Keratinocyte (primary cell): Measurements from ENCODE around the gene TMEM208. TPM values are rescaled to one million over a fixed set of nuclear protein-coding genes. Genes with fewer than 3 reads are reported as not detected.

Experiments
- DNase-seq: peaks from one replicate; pipeline ENCODE4 v3.0.0-alpha.2; 2011; ENCODE audit warnings: low read depth, missing footprints, low spot score
- FAIRE-seq: peaks from 2 replicates; lab custom pipeline; 2011; peaks lifted over from hg19 to GRCh38; lab: Jason Lieb, UNC
- H2AFZ ChIP-seq: 2 replicates; pipeline ENCODE4 v1.6.0; 2012; ENCODE audit warnings: low read length, control low read depth, inconsistent platforms; ENCODE audit not compliant: control insufficient read depth
- H3K27ac ChIP-seq: 2 replicates; pipeline ENCODE4 v1.5.1; 2011; ENCODE audit warnings: low read length; ENCODE audit not compliant: control insufficient read depth, insufficient read depth
- H3K27me3 ChIP-seq: 3 replicates; pipeline ENCODE4 v1.6.0; 2011; ENCODE audit warnings: low read length; ENCODE audit not compliant: control insufficient read depth, insufficient read depth; ENCODE audit errors: extremely low read depth
- H3K36me3 ChIP-seq, 2 experiments: 2 replicates in 1 of 2; 3 replicates in 1 of 2; pipeline ENCODE4 v1.5.1; 2011; ENCODE audit warnings: low read length in 2 of 2, mild to moderate bottlenecking in 1 of 2; ENCODE audit not compliant: control insufficient read depth in 2 of 2, insufficient read depth in 2 of 2; ENCODE audit errors: extremely low read depth in 1 of 2
- H3K4me1 ChIP-seq: 3 replicates; pipeline ENCODE4 v1.5.1; 2011; ENCODE audit warnings: low read length; ENCODE audit not compliant: control insufficient read depth, insufficient read depth; ENCODE audit errors: extremely low read depth
- H3K4me2 ChIP-seq: 3 replicates; pipeline ENCODE4 v1.6.0; 2011; ENCODE audit warnings: low read depth, low read length; ENCODE audit not compliant: control insufficient read depth, insufficient read depth; ENCODE audit errors: extremely low read depth
- H3K4me3 ChIP-seq, 3 experiments: fragments of 200-600 bp in 1 of 3; sonication (generic) in 1 of 3; 2 replicates in 2 of 3; 3 replicates in 1 of 3; pipeline ENCODE4 v1.5.1; 2011 to 2016; ENCODE audit warnings: low read length in 3 of 3, mild to moderate bottlenecking in 3 of 3, control low read depth in 2 of 3, inconsistent platforms in 1 of 3, low read depth in 1 of 3, mixed read lengths in 1 of 3, mixed run types in 1 of 3, moderate library complexity in 1 of 3; ENCODE audit not compliant: control insufficient read depth in 2 of 3, insufficient read depth in 2 of 3; ENCODE audit errors: extremely low read depth in 1 of 3
- H3K79me2 ChIP-seq: 2 replicates; pipeline ENCODE4 v1.6.0; 2012; ENCODE audit warnings: low read length; ENCODE audit not compliant: control insufficient read depth, insufficient read depth
- H3K9ac ChIP-seq: 3 replicates; pipeline ENCODE4 v1.6.0; 2011; ENCODE audit warnings: low read length; ENCODE audit not compliant: control insufficient read depth, insufficient read depth; ENCODE audit errors: extremely low read depth
- H3K9me1 ChIP-seq: 3 replicates; pipeline ENCODE4 v1.6.0; 2011; ENCODE audit warnings: low read length; ENCODE audit not compliant: control insufficient read depth, insufficient read depth; ENCODE audit errors: extremely low read depth
- H3K9me3 ChIP-seq: 2 replicates; pipeline ENCODE4 v1.5.1; 2012; ENCODE audit warnings: low read depth, low read length; ENCODE audit not compliant: control insufficient read depth
- H4K20me1 ChIP-seq: 3 replicates; pipeline ENCODE4 v1.6.0; 2011; ENCODE audit warnings: low read length; ENCODE audit not compliant: control insufficient read depth, insufficient read depth; ENCODE audit errors: extremely low read depth
- CTCF ChIP-seq, 3 experiments: IDR thresholded peaks in 1 of 3; conservative IDR thresholded peaks in 1 of 3; optimal IDR thresholded peaks in 1 of 3; 2 replicates in 2 of 3; 3 replicates in 1 of 3; pipeline versions ENCODE3 to v1.5.1; 2011; ENCODE audit warnings: low read length in 3 of 3, mild to moderate bottlenecking in 3 of 3, moderate library complexity in 2 of 3, control low read depth in 1 of 3, inconsistent platforms in 1 of 3; ENCODE audit not compliant: insufficient read depth in 2 of 3; ENCODE audit errors: extremely low read depth in 1 of 3
- EZH2 ChIP-seq: IDR thresholded peaks from one replicate; pipeline ENCODE4 v1.6.1; 2012; ENCODE audit warnings: inconsistent platforms, mild to moderate bottlenecking, low read length, moderate library complexity
- dilution Hi-C: fragments of 300-500 bp; cut with MboI; formaldehyde crosslinking; loops from one replicate; pipeline ENCODE4 v1.7.0; 2020; ENCODE audit warnings: low sequenced_read_pairs; ENCODE audit not compliant: extremely low pct_ligation_motif_present
- polyA plus RNA-seq, 5 experiments: library from polyadenylated mRNA; depleted of rRNA in 3 of 5; stranded (reverse) in 3 of 5; stranded (forward) in 1 of 5; unstranded in 1 of 5; fragments of >200 nt; gene quantifications; 1 replicate in 1 of 5; 2 replicates in 3 of 5; 3 replicates in 1 of 5; pipeline versions ENCODE4 v1.2.1 to v1.2.3, GENCODE V29; 2011 to 2012; ENCODE audit warnings: missing spikeins in 2 of 5, low read depth in 1 of 5, low replicate concordance in 1 of 5

TMEM208 gene
- polyA plus RNA-seq, 1 donor (not counting 4 experiments of a cell fraction or from before 2014, with no cell fraction given) = 44.9 TPM

- DNase-seq (no peak), FAIRE-seq (no peak)
- Histone ChIP-seq H3K9me1 (peaks cover 2% of the 10 kb centered on the region), H3K27me3 (no peaks in the 10 kb centered on the region), H3K27ac (no peak overlapping the region), H3K4me3 (no peak overlapping the region), H3K36me3 (no peaks in the 10 kb centered on the region), H3K4me1 (peaks cover 20% of the 10 kb centered on the region), H3K4me2 (no peak overlapping the region), H3K9me3 (no peaks in the 10 kb centered on the region), H3K79me2 (peaks cover 9% of the 10 kb centered on the region), H3K9ac (no peak overlapping the region), H4K20me1 (no peaks in the 10 kb centered on the region), H2AFZ (no peak overlapping the region)
- dilution Hi-C loops = no loop called here
- no peak for TF ChIP-seq CTCF (optimal IDR thresholded peaks at IDR 0.05 in 1 of 3, IDR thresholded peaks at IDR 0.05 in 1 of 3, conservative IDR thresholded peaks at IDR 0.05 in 1 of 3; ENCODE audit: extremely low read depth in 1 of 3, insufficient read depth in 2 of 3, low read length in 3 of 3)
- no peak for TF ChIP-seq EZH2
These were observed 39.6 kb upstream of the TMEM208 start for GRCh38 chr16:67187175-67187890.

- Histone ChIP-seq H3K36me3 (peaks cover under 1 to 2% of the 10 kb centered on the region in 2 experiments), H3K4me3 (no peak overlapping the region), H3K27ac (no peak overlapping the region), H3K9me1 (peaks cover 2% of the 10 kb centered on the region), H3K9ac (no peak overlapping the region), H3K4me1 (peaks cover 16% of the 10 kb centered on the region), H2AFZ (no peak overlapping the region), H3K79me2 (peaks cover 13% of the 10 kb centered on the region), H3K9me3 (no peaks in the 10 kb centered on the region), H4K20me1 (peaks cover 3% of the 10 kb centered on the region), H3K27me3 (no peaks in the 10 kb centered on the region), H3K4me2 (no peak overlapping the region)
- DNase-seq (no peak), FAIRE-seq (no peak)
- dilution Hi-C loops = no loop called here
- TF ChIP-seq EZH2 (no peak), CTCF (optimal IDR thresholded peaks at IDR 0.05 in 1 of 3, IDR thresholded peaks at IDR 0.05 in 1 of 3, conservative IDR thresholded peaks at IDR 0.05 in 1 of 3; ENCODE audit: extremely low read depth in 1 of 3, insufficient read depth in 2 of 3, low read length in 3 of 3) (no peak)
These were observed 38.6 kb upstream of the TMEM208 start for GRCh38 chr16:67188323-67188722.
